H9 (cell line): Measurements from ENCODE around the gene ATG2A. TPM values are rescaled to one million over a fixed set of nuclear protein-coding genes. Genes with fewer than 3 reads are reported as not detected.

Experiments
- DNase-seq: peaks from one replicate; pipeline ENCODE4 v3.0.0-alpha.2; 2017
- H2AFZ ChIP-seq: one replicate; pipeline ENCODE4 v1.6.1; 2013; ENCODE audit warnings: mild to moderate bottlenecking, low read length, control low read depth, moderate library complexity
- H2AK5ac ChIP-seq: 2 replicates; pipeline ENCODE4 v1.6.1; 2013; ENCODE audit warnings: low read length, control low read depth, mixed read lengths; ENCODE audit not compliant: insufficient read length
- H2BK120ac ChIP-seq: one replicate; pipeline ENCODE4 v1.6.1; 2013; ENCODE audit warnings: low read depth, mild to moderate bottlenecking, low read length, control low read depth, inconsistent platforms; ENCODE audit not compliant: poor library complexity, severe bottlenecking
- H2BK12ac ChIP-seq: 2 replicates; pipeline ENCODE4 v1.6.1; 2013; ENCODE audit warnings: low read length, control low read depth, mixed read lengths, low read depth; ENCODE audit not compliant: insufficient read length
- H2BK15ac ChIP-seq: 2 replicates; pipeline ENCODE4 v1.6.1; 2013; ENCODE audit warnings: low read depth, low read length, control low read depth
- H2BK20ac ChIP-seq: one replicate; pipeline ENCODE4 v1.6.1; 2013; ENCODE audit warnings: low read depth, mild to moderate bottlenecking, low read length, control low read depth, inconsistent platforms; ENCODE audit not compliant: poor library complexity, severe bottlenecking
- H2BK5ac ChIP-seq: 2 replicates; pipeline ENCODE4 v1.6.1; 2013; ENCODE audit warnings: low read length, control low read depth, mixed read lengths; ENCODE audit not compliant: insufficient read length
- H3K14ac ChIP-seq: 2 replicates; pipeline ENCODE4 v1.6.1; 2013; ENCODE audit warnings: low read length, control low read depth; ENCODE audit not compliant: insufficient read depth
- H3K18ac ChIP-seq: 2 replicates; pipeline ENCODE4 v1.6.1; 2013; ENCODE audit warnings: low read depth, mild to moderate bottlenecking, mixed read lengths, low read length, control low read depth; ENCODE audit not compliant: insufficient read length
- H3K23ac ChIP-seq: 2 replicates; pipeline ENCODE4 v1.6.1; 2013; ENCODE audit warnings: low read length, control low read depth, mixed read lengths, low read depth; ENCODE audit not compliant: insufficient read length
- H3K23me2 ChIP-seq: 2 replicates; pipeline ENCODE4 v1.6.1; 2013; ENCODE audit warnings: low read depth, mild to moderate bottlenecking, mixed read lengths, low read length, control low read depth; ENCODE audit not compliant: insufficient read length, poor library complexity, severe bottlenecking
- H3K27ac ChIP-seq: 2 replicates; pipeline ENCODE4 v1.5.1; 2013; ENCODE audit warnings: low read length, control low read depth, mixed read lengths, low read depth; ENCODE audit not compliant: insufficient read length
- H3K27me3 ChIP-seq: 2 replicates; pipeline ENCODE4 v1.6.1; 2013; ENCODE audit warnings: low read length, control low read depth, inconsistent platforms; ENCODE audit not compliant: insufficient read depth
- H3K4ac ChIP-seq: 2 replicates; pipeline ENCODE4 v1.6.1; 2013; ENCODE audit warnings: low read depth, mild to moderate bottlenecking, control low read depth, inconsistent platforms, low read length, moderate library complexity
- H3K4me1 ChIP-seq: 2 replicates; pipeline ENCODE4 v1.6.1; 2013; ENCODE audit warnings: low read length, control low read depth, inconsistent platforms; ENCODE audit not compliant: insufficient read depth
- H3K4me2 ChIP-seq: 2 replicates; pipeline ENCODE4 v1.6.1; 2013; ENCODE audit warnings: low read length, control low read depth, mixed read lengths; ENCODE audit not compliant: insufficient read length, insufficient read depth
- H3K56ac ChIP-seq: 2 replicates; pipeline ENCODE4 v1.6.1; 2013; ENCODE audit warnings: low read depth, mild to moderate bottlenecking, mixed read lengths, low read length, control low read depth; ENCODE audit not compliant: insufficient read length
- H3K79me1 ChIP-seq: 2 replicates; pipeline ENCODE4 v1.6.1; 2013; ENCODE audit warnings: low read depth, mild to moderate bottlenecking, moderate library complexity, low read length, control low read depth, inconsistent platforms; ENCODE audit not compliant: insufficient read depth, poor library complexity, severe bottlenecking
- H3K79me2 ChIP-seq: 2 replicates; pipeline ENCODE4 v1.6.1; 2013; ENCODE audit warnings: low read length, control low read depth, inconsistent platforms; ENCODE audit not compliant: insufficient read depth
- H3K9ac ChIP-seq: 2 replicates; pipeline ENCODE4 v1.6.1; 2013; ENCODE audit warnings: low read length, control low read depth, mixed read lengths; ENCODE audit not compliant: insufficient read length; ENCODE audit errors: extremely low read depth
- H3K9me3 ChIP-seq: one replicate; pipeline ENCODE4 v1.6.1; 2013; ENCODE audit warnings: low read depth, low read length, inconsistent platforms; ENCODE audit not compliant: control insufficient read depth
- H3T11ph ChIP-seq: one replicate; pipeline ENCODE4 v1.6.1; 2013; ENCODE audit warnings: mild to moderate bottlenecking, low read length, control low read depth, inconsistent platforms
- H4K20me1 ChIP-seq: one replicate; pipeline ENCODE4 v1.6.1; 2013; ENCODE audit not compliant: control insufficient read depth, insufficient read length, insufficient read depth
- H4K5ac ChIP-seq: 2 replicates; pipeline ENCODE4 v1.6.1; 2013; ENCODE audit warnings: low read depth, mild to moderate bottlenecking, mixed read lengths, low read length, control low read depth; ENCODE audit not compliant: insufficient read length
- H4K8ac ChIP-seq: replicated peaks from 2 replicates; pipeline ENCODE4 v1.6.1; 2013; ENCODE audit warnings: low read length, control low read depth, mixed read lengths, low read depth; ENCODE audit not compliant: insufficient read length
- H4K91ac ChIP-seq: 2 replicates; pipeline ENCODE4 v1.6.1; 2013; ENCODE audit warnings: low read depth, mild to moderate bottlenecking, moderate library complexity, mixed read lengths, low read length, control low read depth; ENCODE audit not compliant: insufficient read length
- H3K27ac Mint-ChIP-seq, 3 experiments: 2 replicates in 2 of 3; 3 replicates in 1 of 3; pipeline ENCODE4 v1.8.0; 2020 to 2021; ENCODE audit warnings: mixed read lengths in 3 of 3, mild to moderate bottlenecking in 1 of 3, moderate library complexity in 1 of 3
- H3K27me3 Mint-ChIP-seq: 2 replicates; pipeline ENCODE4 v1.8.0; 2021; ENCODE audit warnings: low read depth, mild to moderate bottlenecking, moderate library complexity, mixed read lengths
- H3K36me3 Mint-ChIP-seq, 3 experiments: 2 replicates in 2 of 3; 3 replicates in 1 of 3; pipeline ENCODE4 v1.8.0; 2020 to 2021; ENCODE audit warnings: low read depth in 3 of 3, mixed read lengths in 3 of 3; ENCODE audit not compliant: insufficient read depth in 1 of 3
- H3K4me1 Mint-ChIP-seq, 2 experiments: 2 replicates each; pipeline ENCODE4 v1.8.0; 2020; ENCODE audit warnings: mixed read lengths in 2 of 2
- H3K4me3 Mint-ChIP-seq, 2 experiments: 2 replicates in 1 of 2; 3 replicates in 1 of 2; pipeline ENCODE4 v1.8.0; 2020 to 2021; ENCODE audit warnings: mild to moderate bottlenecking in 2 of 2, mixed read lengths in 2 of 2, moderate library complexity in 1 of 2
- H3K9me3 Mint-ChIP-seq, 2 experiments: 2 replicates in 1 of 2; 3 replicates in 1 of 2; pipeline ENCODE4 v1.8.0; 2020; ENCODE audit warnings: mild to moderate bottlenecking in 2 of 2, mixed read lengths in 2 of 2, moderate library complexity in 1 of 2
- CTCF ChIP-seq: fragments of 200-600 bp; sonication (generic); conservative IDR thresholded peaks from 3 replicates; pipeline ENCODE4 v1.8.0; 2021; ENCODE audit warnings: antibody characterized with exemption, mild to moderate bottlenecking
- WGBS: extraction: QIAGEN DNeasy Blood & Tissue Kit; methylation state at CpG from one replicate; pipeline ENCODE4 v1.1.7; 2013; ENCODE audit warnings: missing lambda C conversion rate, low lambda C conversion rate, mixed read lengths; ENCODE audit not compliant: insufficient read length; ENCODE audit errors: extremely low coverage; 5-methylcytosine and 5-hydroxymethylcytosine counted together
- total RNA-seq: library from RNA; stranded (reverse); gene quantifications from 2 replicates; pipeline ENCODE4 v1.2.1, GENCODE V29; 2021

ATG2A gene
- total RNA-seq, 1 experiment from 2014 or later = 21.3 TPM

GRCh38 chr11:64903291-64903833 lies 13.6 kb downstream of the ATG2A start:
- no peak overlapping the region for H4K8ac ChIP-seq
- no CpG with 5 or more reads among the region's 23 CpGs for WGBS

More at GRCh38 chr11:64903291-64903833, 13.6 kb downstream of the ATG2A start:
- Histone ChIP-seq H2BK12ac (no peak overlapping the region), H3K18ac (no peak overlapping the region), H4K5ac (no peak overlapping the region), H3K9ac (no peak overlapping the region), H3K4me1 (no peaks in the 10 kb centered on the region), H3K14ac (no peak overlapping the region), H3K4ac (no peak overlapping the region), H3T11ph (no peak overlapping the region), H2AK5ac (no peak overlapping the region), H2BK5ac (no peak overlapping the region), H3K27ac (no peak overlapping the region), H2AFZ (no peak overlapping the region), H4K91ac (no peak overlapping the region), H2BK15ac (no peak overlapping the region), H4K20me1 (no peaks in the 10 kb centered on the region), H3K79me2 (no peaks in the 10 kb centered on the region), H3K4me2 (no peak overlapping the region), H3K9me3 (no peaks in the 10 kb centered on the region), H3K79me1 (no peaks in the 10 kb centered on the region), H2BK120ac (no peak overlapping the region), H3K23ac (no peak overlapping the region), H2BK20ac (no peak overlapping the region), H3K27me3 (no peaks in the 10 kb centered on the region), H3K56ac (no peak overlapping the region), H3K23me2 (no peaks in the 10 kb centered on the region)
- no peak for TF ChIP-seq CTCF
- H3K4me1 Mint-ChIP-seq = no peaks in the 10 kb centered on the region
- H3K36me3 Mint-ChIP-seq = peaks cover 10 to 47% (median 42%) of the 10 kb centered on the region in 3 experiments; a peak in 6 of 7 replicates
- no peak overlapping the region; a peak in 1 of 7 replicates for H3K27ac Mint-ChIP-seq
- no peaks in the 10 kb centered on the region for H3K27me3 Mint-ChIP-seq
- H3K4me3 Mint-ChIP-seq = no peak overlapping the region
- H3K9me3 Mint-ChIP-seq = no peaks in the 10 kb centered on the region
- no peak for DNase-seq
